ACC112 (cell line): Measurements from ENCODE around the gene QRFPR.

ENCODE experiments used
- H2AFZ ChIP-seq: fragments of 200-600 bp; sonication (generic); one replicate; pipeline ENCODE4 v1.6.0; 2017; ENCODE audit warnings: antibody characterized with exemption, low read length; ENCODE audit not compliant: unreplicated experiment
- H3K27ac ChIP-seq: fragments of 200-600 bp; sonication (generic); 2 replicates; pipeline ENCODE4 v1.5.1; 2014; ENCODE audit warnings: low read depth, mild to moderate bottlenecking, antibody characterized with exemption, low read length, moderate library complexity
- H3K27me3 ChIP-seq: fragments of 200-600 bp; sonication (generic); 2 replicates; pipeline ENCODE4 v1.6.1; 2014; ENCODE audit warnings: mild to moderate bottlenecking, antibody characterized with exemption, low read length, moderate library complexity, mixed read lengths; ENCODE audit not compliant: insufficient read depth
- H3K36me3 ChIP-seq: fragments of 200-600 bp; sonication (generic); 2 replicates; pipeline ENCODE4 v1.6.1; 2016; ENCODE audit warnings: mild to moderate bottlenecking, antibody characterized with exemption, low read length, moderate library complexity, mixed read lengths; ENCODE audit not compliant: insufficient read depth
- H3K4me1 ChIP-seq: fragments of 200-600 bp; sonication (generic); one replicate; pipeline ENCODE4 v1.6.1; 2016; ENCODE audit warnings: low read length, mixed read lengths; ENCODE audit not compliant: insufficient read depth, unreplicated experiment, control insufficient read depth
- H3K4me3 ChIP-seq: fragments of 200-600 bp; sonication (generic); 2 replicates; pipeline ENCODE4 v1.5.1; 2014; ENCODE audit warnings: mild to moderate bottlenecking, low read depth, low read length
- H3K79me2 ChIP-seq: fragments of 200-600 bp; sonication (generic); one replicate; pipeline ENCODE4 v1.6.0; 2016; ENCODE audit warnings: low read length; ENCODE audit not compliant: control insufficient read depth, unreplicated experiment, insufficient read depth

Gene QRFPR

GRCh38 chr4:121379276-121379675 lies 1.5 kb downstream of the QRFPR start:
- H3K27me3 ChIP-seq = peaks cover 46% of the 10 kb centered on the region
- no peaks in the 10 kb centered on the region for H3K79me2 ChIP-seq
- H3K4me1 ChIP-seq = peaks cover 16% of the 10 kb centered on the region
- H3K36me3 ChIP-seq = no peaks in the 10 kb centered on the region
- no peak overlapping the region for H2AFZ ChIP-seq
- no peak overlapping the region for H3K4me3 ChIP-seq
- no peak overlapping the region for H3K27ac ChIP-seq

GRCh38 chr4:121377076-121377475 lies 3.7 kb downstream of the QRFPR start:
- no peak overlapping the region for H3K27ac ChIP-seq
- H3K4me3 ChIP-seq = no peak overlapping the region
- H3K27me3 ChIP-seq = peaks cover 31% of the 10 kb centered on the region
- no peaks in the 10 kb centered on the region for H3K36me3 ChIP-seq
- H2AFZ ChIP-seq = no peak overlapping the region
- peaks cover 16% of the 10 kb centered on the region for H3K4me1 ChIP-seq
- H3K79me2 ChIP-seq = no peaks in the 10 kb centered on the region

DNA sequence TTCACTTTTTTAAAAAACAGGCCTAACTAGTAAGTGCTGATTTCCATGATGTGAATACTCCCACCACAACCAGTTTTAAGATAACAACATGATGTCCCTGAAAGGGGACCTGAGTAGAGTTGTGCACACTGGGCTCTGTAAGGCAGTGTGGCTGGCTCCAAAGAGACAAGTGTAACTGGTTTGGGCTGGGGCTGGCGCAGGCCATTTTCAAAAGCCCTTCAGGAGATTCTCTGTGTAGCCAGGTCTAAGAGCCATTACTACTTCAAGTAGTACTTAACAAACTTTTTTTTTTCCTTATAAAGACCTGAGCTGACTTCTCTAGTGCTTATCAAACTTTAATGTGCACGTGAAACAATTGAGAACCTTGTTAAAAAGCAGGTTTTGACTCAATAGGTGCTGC lies 4.3 kb downstream of the QRFPR start:
- no peak overlapping the region for H3K27ac ChIP-seq
- no peak overlapping the region for H3K4me3 ChIP-seq
- H3K27me3 ChIP-seq = peaks cover 26% of the 10 kb centered on the region
- H3K36me3 ChIP-seq = no peaks in the 10 kb centered on the region
- H2AFZ ChIP-seq = no peak overlapping the region
- H3K4me1 ChIP-seq = peaks cover 16% of the 10 kb centered on the region
- H3K79me2 ChIP-seq = no peaks in the 10 kb centered on the region

DNA sequence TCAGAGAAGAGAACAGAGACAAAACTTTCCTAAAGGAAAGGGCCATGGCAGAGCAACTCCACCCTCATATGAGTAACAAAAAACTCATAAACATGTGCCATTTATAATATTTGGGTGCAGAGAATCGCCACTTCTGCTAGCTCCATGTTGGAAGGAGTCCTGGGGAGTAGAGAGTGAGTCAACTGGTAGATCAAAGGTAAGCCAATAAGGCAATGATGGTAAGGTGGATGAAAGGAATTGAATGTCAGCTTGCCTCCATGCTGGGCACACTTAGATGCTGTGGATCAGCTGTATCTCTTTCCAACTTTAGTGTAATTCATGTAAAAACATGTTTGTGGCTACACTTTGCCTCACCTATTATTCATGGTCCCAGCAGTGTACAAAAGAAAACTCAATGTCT lies 4.7 kb downstream of the QRFPR start:
- Histone ChIP-seq H3K27me3 (peaks cover 22% of the 10 kb centered on the region), H3K4me1 (peaks cover 16% of the 10 kb centered on the region), H3K36me3 (no peaks in the 10 kb centered on the region), H2AFZ (no peak overlapping the region), H3K4me3 (no peak overlapping the region), H3K79me2 (no peaks in the 10 kb centered on the region), H3K27ac (no peak overlapping the region)

- peak overlapping the region; percentile 1 for H2AFZ ChIP-seq
Observed at GRCh38 chr4:121375262-121375661, 5.6 kb downstream of the QRFPR start.

GRCh38 chr4:121373841-121374240 lies 7.0 kb downstream of the QRFPR start:
- Histone ChIP-seq H2AFZ (no peak overlapping the region), H3K27ac (no peak overlapping the region), H3K27me3 (peaks cover 2% of the 10 kb centered on the region; the same call in 1 of the 2 replicates), H3K4me1 (peaks cover 16% of the 10 kb centered on the region), H3K36me3 (no peaks in the 10 kb centered on the region), H3K4me3 (no peak overlapping the region), H3K79me2 (no peaks in the 10 kb centered on the region)

More at GRCh38 chr4:121375262-121375661, 5.6 kb downstream of the QRFPR start:
- peaks cover 16% of the 10 kb centered on the region for H3K4me1 ChIP-seq
- H3K27ac ChIP-seq = no peak overlapping the region
- H3K36me3 ChIP-seq = no peaks in the 10 kb centered on the region
- H3K79me2 ChIP-seq = no peaks in the 10 kb centered on the region
- H3K27me3 ChIP-seq = peaks cover 16% of the 10 kb centered on the region
- H3K4me3 ChIP-seq = no peak overlapping the region

GRCh38 chr4:121370729-121371325 lies 10.0 kb downstream of the QRFPR start:
- Histone ChIP-seq H3K4me1 (peaks cover 11% of the 10 kb centered on the region), H3K27ac (no peak overlapping the region), H3K36me3 (no peaks in the 10 kb centered on the region), H3K79me2 (no peaks in the 10 kb centered on the region), H3K4me3 (no peak overlapping the region), H2AFZ (no peak overlapping the region), H3K27me3 (no peaks in the 10 kb centered on the region)

DNA sequence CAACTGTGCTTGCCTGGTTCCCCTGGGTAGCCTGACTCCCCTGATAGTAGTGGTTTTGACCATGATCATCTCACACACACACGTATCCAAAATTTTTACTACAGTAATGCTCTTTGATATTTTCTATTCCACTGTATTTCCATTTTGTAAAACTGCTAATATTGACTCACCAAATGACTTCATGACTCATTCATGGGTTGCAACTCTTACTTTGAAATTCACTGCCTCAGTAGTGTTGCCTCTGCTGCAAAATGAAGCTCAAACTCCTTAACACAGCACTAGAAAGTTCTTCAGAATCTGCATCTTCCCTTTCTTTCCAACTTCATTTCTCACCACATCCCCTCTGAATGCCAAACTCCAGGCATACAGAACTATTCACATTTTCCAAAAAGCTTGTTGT lies 20.3 kb downstream of the QRFPR start:
- H3K79me2 ChIP-seq = no peaks in the 10 kb centered on the region

GRCh38 chr4:121358473-121358872 lies 22.3 kb downstream of the QRFPR start:
- no peaks in the 10 kb centered on the region for H3K36me3 ChIP-seq
- H3K4me3 ChIP-seq = no peak overlapping the region
- peaks cover 7% of the 10 kb centered on the region for H3K27me3 ChIP-seq
- H3K79me2 ChIP-seq = no peaks in the 10 kb centered on the region
- H3K4me1 ChIP-seq = peaks cover 21% of the 10 kb centered on the region
- H2AFZ ChIP-seq = peak overlapping the region; percentile 52
- peak overlapping the region; percentile 44 for H3K27ac ChIP-seq

More for the DNA sequence above, 20.3 kb downstream of the QRFPR start:
- H3K27ac ChIP-seq = no peak overlapping the region
- H3K4me1 ChIP-seq = peaks cover 21% of the 10 kb centered on the region
- H2AFZ ChIP-seq = no peak overlapping the region
- no peaks in the 10 kb centered on the region for H3K27me3 ChIP-seq
- no peaks in the 10 kb centered on the region for H3K36me3 ChIP-seq
- no peak overlapping the region for H3K4me3 ChIP-seq

DNA sequence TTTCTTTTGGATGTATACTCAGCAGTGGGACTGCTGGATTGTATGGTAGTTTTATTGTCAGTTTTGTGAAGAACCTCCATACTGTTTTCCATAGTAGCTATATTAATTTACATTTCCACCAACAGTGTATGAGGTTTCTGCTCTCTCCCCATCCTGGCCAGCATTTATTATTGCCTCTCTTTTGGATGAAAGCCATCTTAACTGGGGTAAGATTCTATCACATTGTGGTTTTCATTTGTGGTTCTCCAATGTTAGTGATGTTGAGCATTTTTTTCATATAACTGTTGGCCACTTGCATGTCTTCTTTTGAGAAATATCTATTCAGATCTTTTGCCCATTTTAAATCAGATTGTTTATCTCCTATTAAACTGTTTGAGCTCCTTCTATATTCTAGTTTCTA lies 27.6 kb downstream of the QRFPR start:
- H3K79me2 ChIP-seq = no peaks in the 10 kb centered on the region
- no peak overlapping the region for H2AFZ ChIP-seq
- no peak overlapping the region for H3K4me3 ChIP-seq
- H3K27ac ChIP-seq = no peak overlapping the region
- no peaks in the 10 kb centered on the region for H3K36me3 ChIP-seq
- peaks cover 4% of the 10 kb centered on the region for H3K4me1 ChIP-seq
- H3K27me3 ChIP-seq = peaks cover 17% of the 10 kb centered on the region

DNA sequence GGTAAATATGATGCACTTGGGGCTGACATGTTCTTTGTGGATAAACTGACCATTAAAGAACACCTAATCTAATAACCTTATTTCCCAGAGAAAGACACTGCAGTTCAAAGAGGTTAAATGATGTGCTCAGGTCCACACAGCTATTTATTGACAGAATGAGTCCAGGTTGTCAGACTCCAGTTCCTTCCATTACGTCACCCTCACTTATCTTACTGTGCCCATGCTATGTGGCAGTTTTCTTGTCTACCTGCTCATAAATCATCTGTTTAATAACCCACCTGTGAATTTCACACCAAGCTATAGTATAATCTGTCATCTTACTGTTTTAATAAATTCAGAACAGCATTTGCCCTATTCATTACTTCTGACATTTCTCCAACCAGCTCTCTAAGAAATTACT lies 36.7 kb downstream of the QRFPR start:
- Histone ChIP-seq H3K27ac (no peak overlapping the region), H3K79me2 (no peaks in the 10 kb centered on the region), H3K36me3 (no peaks in the 10 kb centered on the region), H3K4me1 (no peaks in the 10 kb centered on the region), H3K4me3 (no peak overlapping the region), H2AFZ (no peak overlapping the region), H3K27me3 (no peaks in the 10 kb centered on the region)
